OCI-LY7 (cell line): ENCODE results near the gene AAK1. TPM values are rescaled to one million over a fixed set of nuclear protein-coding genes. Genes with fewer than 3 reads are reported as not detected.
"Not testable (repeated sequence)": the region's sequence is repeated elsewhere in the genome, so short reads cannot be mapped to it uniquely, and the experiment has no call there.

Experiments
- BruUV-seq: library from RNA; stranded (reverse); fragments of 400-500 nt; replicated peaks from 2 replicates; lab custom pipeline; 2021; lab: Mats Ljungman, UMichigan
- CTCF ChIA-PET: fragments of 300-600 bp; sonication (Branson Sonifier 250); formaldehyde crosslinking; loops from one replicate; lab custom pipeline; 2022; ENCODE audit warnings: antibody characterized with exemption; ENCODE audit not compliant: unreplicated experiment; lab: Charles Lee
- POLR2A ChIA-PET: fragments of 300-600 bp; sonication (Branson Sonifier 250); formaldehyde crosslinking; loops from one replicate; lab custom pipeline; 2022; ENCODE audit warnings: antibody characterized with exemption; lab: Charles Lee
- DNase-seq: peaks from one replicate; pipeline ENCODE4 v3.0.0-alpha.2; 2015; ENCODE audit warnings: low spot score
- H2AFZ ChIP-seq: fragments of 200-600 bp; sonication (generic), shearing (Covaris generic); 2 replicates; pipeline ENCODE4 v1.6.1; 2014; ENCODE audit warnings: mild to moderate bottlenecking, antibody characterized with exemption, low read length, moderate library complexity
- H3K27ac ChIP-seq: fragments of 200-600 bp; sonication (generic); 2 replicates; pipeline ENCODE4 v1.5.1; 2014; ENCODE audit warnings: mixed run types, low read depth, mild to moderate bottlenecking, moderate library complexity, low read length, inconsistent platforms; ENCODE audit not compliant: poor library complexity, severe bottlenecking
- H3K36me3 ChIP-seq: fragments of 200-600 bp; sonication (generic); 2 replicates; pipeline ENCODE4 v1.6.1; 2014; ENCODE audit warnings: mild to moderate bottlenecking, antibody characterized with exemption, low read length, moderate library complexity, mixed read lengths; ENCODE audit not compliant: insufficient read depth
- H3K4me1 ChIP-seq: fragments of 200-600 bp; sonication (generic); 2 replicates; pipeline ENCODE4 v1.5.1; 2014; ENCODE audit warnings: mild to moderate bottlenecking, low read length; ENCODE audit not compliant: insufficient read depth, poor library complexity, severe bottlenecking
- H3K4me2 ChIP-seq: fragments of 200-600 bp; sonication (generic); 2 replicates; pipeline ENCODE4 v1.6.1; 2014; ENCODE audit warnings: mild to moderate bottlenecking, low read length
- H3K4me3 ChIP-seq: fragments of 200-600 bp; sonication (generic); 2 replicates; pipeline ENCODE4 v1.5.1; 2014; ENCODE audit warnings: mild to moderate bottlenecking, low read depth, low read length; ENCODE audit not compliant: poor library complexity, severe bottlenecking
- H3K79me2 ChIP-seq: fragments of 200-600 bp; sonication (generic); 2 replicates; pipeline ENCODE4 v1.6.1; 2016; ENCODE audit warnings: low read depth, mild to moderate bottlenecking, low read length, moderate library complexity, mixed read lengths; ENCODE audit not compliant: insufficient read depth
- H3K9me2 ChIP-seq: fragments of 200-600 bp; sonication (generic); 2 replicates; pipeline ENCODE4 v1.6.1; 2016; ENCODE audit warnings: mild to moderate bottlenecking, low read length, mixed read lengths; ENCODE audit not compliant: insufficient read depth
- H3K9me3 ChIP-seq: fragments of 200-600 bp; sonication (generic); 2 replicates; pipeline ENCODE4 v1.6.1; 2014; ENCODE audit warnings: mild to moderate bottlenecking, mixed run types, low read length, mixed read lengths
- H4K20me1 ChIP-seq: fragments of 200-600 bp; sonication (generic); 2 replicates; pipeline ENCODE4 v1.6.1; 2014; ENCODE audit warnings: mild to moderate bottlenecking, antibody characterized with exemption, low read length, moderate library complexity, mixed read lengths; ENCODE audit not compliant: insufficient read depth
- EZH2phosphoT487 ChIP-seq: fragments of 200-600 bp; sonication (generic); IDR thresholded peaks from 2 replicates; pipeline ENCODE4 v1.6.1; 2018; ENCODE audit warnings: low read depth, borderline replicate concordance, mild to moderate bottlenecking, mixed run types, antibody characterized with exemption, low read length, moderate library complexity, mixed read lengths
- intact Hi-C: fragments of 100-400 bp; cut with micrococcal nuclease; formaldehyde crosslinking; loops from one replicate; pipeline ENCODE4 v1.10.0; 2022; ENCODE audit not compliant: unreplicated experiment
- total RNA-seq, 2 experiments: library from RNA; depleted of rRNA in 1 of 2; stranded (reverse); fragments of >200 nt in 1 of 2; shearing (Covaris generic) in 1 of 2; gene quantifications; 2 replicates each; pipeline ENCODE4 v1.2.3, GENCODE V29; 2014 to 2022
- TF ChIP-seq, protein P1 (sequence below): fragments of 200-600 bp; sonication (generic); conservative IDR thresholded peaks from 2 replicates; pipeline ENCODE4 v1.5.1; 2014; ENCODE audit warnings: mild to moderate bottlenecking, antibody characterized with exemption, low read length, moderate library complexity, mixed read lengths

Gene AAK1
- total RNA-seq, 2 experiments from 2014 or later, result 8.3 to 8.5 TPM

DNA sequence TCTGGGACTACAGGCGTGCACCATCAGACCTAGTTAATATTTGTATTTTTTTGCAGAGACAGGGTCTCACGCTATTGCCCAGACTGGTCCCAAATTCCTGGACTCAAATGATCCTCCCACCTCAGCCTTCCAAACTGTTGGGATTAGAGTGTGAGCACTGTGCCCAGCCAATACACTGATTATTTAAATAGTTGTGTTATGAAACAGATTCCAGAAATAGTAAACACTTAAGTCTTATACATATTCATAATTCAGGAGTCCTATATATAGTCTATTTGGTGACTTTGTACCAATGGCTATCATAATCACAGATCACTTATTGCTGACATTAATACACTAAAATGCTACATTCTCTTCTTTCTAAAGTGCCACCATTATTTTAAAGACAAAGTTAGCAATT, 219.1 kb downstream of the AAK1 start:
- no peak for DNase-seq
- H3K4me1 ChIP-seq, result no peaks in the 10 kb centered on the region
- peaks cover 20% of the 10 kb centered on the region for H3K36me3 ChIP-seq
- H3K9me2 ChIP-seq, result no peaks in the 10 kb centered on the region
- ChIA-PET POLR2A (no interaction called here), CTCF (no interaction called here)
- intact Hi-C loops, result no loop called here
- no peak overlapping the region for H3K27ac ChIP-seq
- no peaks in the 10 kb centered on the region for H4K20me1 ChIP-seq
- no peaks in the 10 kb centered on the region for H3K79me2 ChIP-seq
- BruUV-seq, result no TSS peak
- no peak overlapping the region for H3K4me3 ChIP-seq
- H3K9me3 ChIP-seq, result no peaks in the 10 kb centered on the region
- H3K4me2 ChIP-seq, result no peak overlapping the region
- TF ChIP-seq, protein P1, sequence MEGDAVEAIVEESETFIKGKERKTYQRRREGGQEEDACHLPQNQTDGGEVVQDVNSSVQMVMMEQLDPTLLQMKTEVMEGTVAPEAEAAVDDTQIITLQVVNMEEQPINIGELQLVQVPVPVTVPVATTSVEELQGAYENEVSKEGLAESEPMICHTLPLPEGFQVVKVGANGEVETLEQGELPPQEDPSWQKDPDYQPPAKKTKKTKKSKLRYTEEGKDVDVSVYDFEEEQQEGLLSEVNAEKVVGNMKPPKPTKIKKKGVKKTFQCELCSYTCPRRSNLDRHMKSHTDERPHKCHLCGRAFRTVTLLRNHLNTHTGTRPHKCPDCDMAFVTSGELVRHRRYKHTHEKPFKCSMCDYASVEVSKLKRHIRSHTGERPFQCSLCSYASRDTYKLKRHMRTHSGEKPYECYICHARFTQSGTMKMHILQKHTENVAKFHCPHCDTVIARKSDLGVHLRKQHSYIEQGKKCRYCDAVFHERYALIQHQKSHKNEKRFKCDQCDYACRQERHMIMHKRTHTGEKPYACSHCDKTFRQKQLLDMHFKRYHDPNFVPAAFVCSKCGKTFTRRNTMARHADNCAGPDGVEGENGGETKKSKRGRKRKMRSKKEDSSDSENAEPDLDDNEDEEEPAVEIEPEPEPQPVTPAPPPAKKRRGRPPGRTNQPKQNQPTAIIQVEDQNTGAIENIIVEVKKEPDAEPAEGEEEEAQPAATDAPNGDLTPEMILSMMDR, result no peak
- no peak for TF ChIP-seq EZH2phosphoT487
- no peak overlapping the region for H2AFZ ChIP-seq

DNA sequence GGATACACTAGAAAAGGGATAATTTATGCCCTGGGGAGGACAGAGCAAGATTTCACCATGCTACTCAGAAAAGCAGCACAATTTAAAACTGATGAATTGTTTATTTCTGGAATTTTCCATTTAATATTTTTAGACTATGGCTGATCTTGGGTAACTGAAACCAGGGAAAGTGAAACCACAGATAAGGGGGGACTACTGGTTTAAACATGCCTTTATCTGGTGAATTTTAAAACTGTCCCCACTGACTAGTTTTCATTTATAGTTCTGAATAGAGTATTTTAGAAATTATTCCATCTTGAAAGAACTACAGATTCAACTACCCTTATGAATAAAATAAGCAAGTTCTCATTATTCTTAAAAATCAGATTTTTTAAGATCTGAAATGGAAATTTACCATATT, 221.3 kb downstream of the AAK1 start:
- H3K27ac ChIP-seq, result no peak overlapping the region
- ChIA-PET POLR2A (no interaction called here), CTCF (no interaction called here)
- H3K79me2 ChIP-seq, result no peaks in the 10 kb centered on the region
- no peak overlapping the region for H3K4me3 ChIP-seq
- no peaks in the 10 kb centered on the region for H4K20me1 ChIP-seq
- no peaks in the 10 kb centered on the region for H3K4me1 ChIP-seq
- no peak overlapping the region for H2AFZ ChIP-seq
- intact Hi-C loops, result no loop called here
- BruUV-seq, result no TSS peak
- no peak overlapping the region for H3K4me2 ChIP-seq
- H3K9me3 ChIP-seq, result no peaks in the 10 kb centered on the region
- no peak for DNase-seq
- H3K36me3 ChIP-seq, result peaks cover 19% of the 10 kb centered on the region
- H3K9me2 ChIP-seq, result no peaks in the 10 kb centered on the region
- no peak for TF ChIP-seq EZH2phosphoT487
- TF ChIP-seq, protein P1, result no peak

DNA sequence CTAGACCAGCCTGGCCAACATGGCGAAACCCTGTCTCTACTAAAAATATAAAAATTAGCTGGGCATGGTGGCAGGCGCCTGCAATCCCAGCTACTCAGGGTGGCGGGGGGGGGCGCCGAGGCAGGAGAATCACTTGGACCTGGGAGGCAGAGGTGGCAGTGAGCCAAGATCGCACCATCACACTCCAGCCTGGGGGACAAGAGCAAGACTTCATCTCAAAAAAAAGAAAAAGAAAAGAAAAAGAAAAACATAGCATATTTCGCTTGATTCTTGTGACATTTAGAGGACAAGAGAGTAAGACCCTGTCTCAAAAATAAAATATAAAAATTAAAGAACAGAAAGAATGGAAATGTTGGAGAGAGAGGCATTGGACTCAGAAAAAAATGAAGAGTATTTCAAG, 224.4 kb downstream of the AAK1 start:
- BruUV-seq, H3K4me3 ChIP-seq, H3K9me3 ChIP-seq, H3K79me2 ChIP-seq, H4K20me1 ChIP-seq, H3K9me2 ChIP-seq, H3K4me1 ChIP-seq, H3K27ac ChIP-seq, DNase-seq, H2AFZ ChIP-seq, intact Hi-C loops, H3K4me2 ChIP-seq: not testable (repeated sequence)
- ChIA-PET CTCF (interaction anchor here (0.6 kb wide), 1 partner anchor 43 kb away, joined by 3 read pairs; no protein-coding TSS in a partner anchor), POLR2A (interaction anchor here (2.0 kb wide), 1 partner anchor 16 kb away, joined by 9 read pairs; no protein-coding TSS in a partner anchor)
- H3K36me3 ChIP-seq, result peaks cover 20% of the 10 kb centered on the region
